ENCODE measurements around the gene SLF1.

The SLF1 gene

GRCh38 chr5:94725142-94725541 lies 106.7 kb downstream of the SLF1 start:
- no peak for DNase-seq

DNA sequence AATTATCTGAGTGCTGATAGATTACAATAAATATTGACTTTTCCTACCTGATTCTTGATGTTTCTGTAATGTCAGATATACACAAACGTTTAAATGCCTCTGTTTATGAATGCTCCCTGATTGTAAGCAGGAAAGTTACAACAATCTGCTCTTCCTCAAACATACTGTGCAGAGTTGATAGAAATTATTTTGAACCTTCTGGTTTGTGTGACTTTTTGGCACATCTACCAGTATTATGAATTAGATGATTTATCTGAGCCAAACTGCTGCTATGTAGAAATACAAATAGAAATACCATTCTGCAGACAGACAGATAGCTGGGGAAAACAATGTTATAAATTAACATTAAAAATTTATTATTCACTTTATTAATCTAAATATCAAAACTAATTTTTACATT lies 113.0 kb downstream of the SLF1 start:
- DNase-seq, result no peak

DNA sequence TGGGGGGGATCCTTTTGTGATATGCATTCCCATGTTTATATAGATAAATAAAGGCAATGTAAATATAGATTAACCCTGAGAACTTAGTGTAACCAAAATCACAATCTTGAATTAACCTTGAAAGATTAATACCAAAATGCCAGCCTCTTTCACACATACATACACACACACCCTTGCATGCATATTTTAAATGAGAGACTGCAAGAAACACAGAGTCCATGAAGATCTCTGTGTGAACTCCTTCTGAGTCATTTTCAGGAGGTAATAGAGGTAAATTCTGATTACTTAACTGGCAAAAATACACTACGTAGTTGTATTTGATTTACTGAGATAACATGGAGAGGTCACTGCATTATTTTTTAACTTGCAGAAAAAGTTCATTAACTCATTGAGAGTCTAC lies 118.0 kb downstream of the SLF1 start:
- no peak for DNase-seq

DNA sequence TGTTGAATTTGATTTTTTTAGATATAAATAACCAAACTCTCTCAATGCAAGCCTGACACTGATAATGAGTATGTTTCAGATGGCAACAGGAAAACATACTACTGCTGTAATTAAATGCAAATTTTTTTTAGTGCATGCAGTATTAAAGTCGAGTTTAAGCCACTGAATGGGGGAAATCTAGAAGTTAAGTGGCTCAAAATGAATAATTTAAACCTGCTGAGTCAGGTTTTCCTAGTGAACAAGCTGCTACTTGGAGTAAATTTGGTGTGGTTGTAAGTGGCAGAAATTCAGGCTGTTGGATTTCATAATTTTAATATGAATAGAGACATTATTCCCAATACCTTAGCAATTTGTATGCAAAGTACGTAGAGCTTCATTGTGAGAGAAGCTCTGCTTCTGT lies 121.8 kb downstream of the SLF1 start:
- DNase-seq, result no peak

GRCh38 chr5:94742852-94743251 lies 124.4 kb downstream of the SLF1 start:
- no peak for DNase-seq

- no peak for DNase-seq
These were observed 126.4 kb downstream of the SLF1 start for GRCh38 chr5:94744906-94745305.

DNA sequence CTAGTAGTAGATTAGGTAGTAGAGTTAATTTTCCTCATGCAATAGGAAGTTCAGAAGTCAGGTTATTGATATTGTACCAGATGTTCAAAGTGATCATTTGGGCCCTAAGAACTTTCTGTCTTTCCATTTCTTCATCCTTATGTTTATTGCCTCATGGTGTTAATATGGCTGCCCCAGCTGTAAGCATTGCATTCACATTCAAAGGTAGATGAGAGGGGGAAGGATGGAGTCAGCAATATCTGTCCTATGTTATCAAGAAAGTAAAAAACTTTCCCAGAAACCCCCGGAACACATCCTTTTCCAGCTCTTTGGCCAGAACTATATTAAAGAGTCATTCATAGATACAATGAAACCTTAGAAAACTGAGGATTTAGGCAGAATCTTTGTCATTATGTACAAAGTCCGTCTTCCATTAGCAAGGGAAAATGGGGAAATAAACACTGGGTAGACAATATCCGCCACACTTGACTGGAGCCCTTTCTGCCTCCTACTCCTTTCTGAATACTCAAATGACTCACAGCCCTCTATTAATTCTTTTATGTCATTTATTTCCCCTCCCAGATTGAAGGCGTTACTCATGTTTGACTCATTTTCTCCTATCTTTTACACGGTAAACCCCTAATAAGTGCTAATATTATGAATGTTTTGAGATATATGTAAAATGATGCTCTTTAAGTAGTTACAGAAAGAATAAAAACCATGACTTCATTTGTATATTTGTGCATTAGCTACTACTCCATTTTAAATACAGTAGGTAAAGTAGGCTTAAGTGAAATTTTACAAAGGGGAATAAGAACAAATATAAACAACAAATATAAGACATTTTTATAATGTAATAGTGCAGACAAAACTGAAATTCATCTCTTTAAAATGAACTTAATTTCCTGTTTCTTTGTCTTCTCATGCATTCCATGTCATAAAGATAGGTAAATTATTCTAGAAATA lies 127.6 kb downstream of the SLF1 start:
- no peak for DNase-seq

DNA sequence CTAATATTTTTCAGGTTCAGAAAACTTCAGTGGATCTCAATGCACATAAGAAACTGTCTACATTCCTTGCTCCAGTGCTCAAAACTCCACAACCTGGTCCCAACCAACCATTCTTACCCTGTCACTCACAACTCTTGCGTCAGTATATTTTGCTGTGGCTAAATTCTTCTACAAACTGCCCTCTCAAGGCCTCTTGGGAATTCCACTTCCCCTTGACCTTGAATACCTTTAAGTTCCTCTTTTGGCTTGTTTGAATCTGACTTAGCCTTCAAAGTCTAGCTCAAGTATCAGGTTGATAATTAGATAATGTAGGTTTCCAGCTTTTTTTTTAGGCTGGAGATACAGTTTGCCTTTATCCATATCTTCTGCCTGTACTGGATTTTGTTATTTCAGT lies 128.3 kb downstream of the SLF1 start:
- no peak for DNase-seq

Data from DMS153 (cell line).